SK-N-SH treated with all-trans-retinoic acid at 6 μM for 48 hours (cell line): Measurements from ENCODE around the gene ZBTB17.

Experiments used
- ATAC-seq: fragments of 200-7000 bp; cut with Tn5 transposase; 3 replicates; pipeline ENCODE4 v1.9.1; 2020; ENCODE audit warnings: mild to moderate bottlenecking, moderate library complexity
- ARNTL ChIP-seq: fragments of 450-650 bp; formaldehyde crosslinking; IDR thresholded peaks from 2 replicates; pipeline ENCODE4 v1.5.0; 2020; ENCODE audit warnings: low read depth, mild to moderate bottlenecking, moderate library complexity, borderline replicate concordance
- CREB5 ChIP-seq: fragments of 250-450 bp; sonication (Bioruptor Pico); IDR thresholded peaks from 2 replicates; pipeline ENCODE4 v1.5.1; 2020; ENCODE audit warnings: low read depth, mild to moderate bottlenecking, moderate library complexity
- CSDC2 ChIP-seq: fragments of 250-450 bp; sonication (Bioruptor Pico); IDR thresholded peaks from 2 replicates; pipeline ENCODE4 v1.5.0; 2020; ENCODE audit warnings: mild to moderate bottlenecking, moderate library complexity
- ESRRG ChIP-seq: fragments of 250-450 bp; sonication (Bioruptor Pico); IDR thresholded peaks from 2 replicates; pipeline ENCODE4 v1.6.1; 2021; ENCODE audit warnings: mild to moderate bottlenecking
- GLIS3 ChIP-seq: fragments of 250-450 bp; sonication (Bioruptor Pico); IDR thresholded peaks from 2 replicates; pipeline ENCODE4 v1.5.0; 2020; ENCODE audit warnings: mild to moderate bottlenecking, moderate library complexity
- ISL1 ChIP-seq: fragments of 250-450 bp; sonication (Bioruptor Pico); IDR thresholded peaks from 2 replicates; pipeline ENCODE4 v2.1.2; 2022; ENCODE audit warnings: mild to moderate bottlenecking, moderate library complexity
- OSR1 ChIP-seq: fragments of 250-450 bp; sonication (Bioruptor Pico); IDR thresholded peaks from 2 replicates; pipeline ENCODE4 v1.8.0; 2022; ENCODE audit warnings: moderate library complexity, mild to moderate bottlenecking, inconsistent platforms
- PATZ1 ChIP-seq: fragments of 250-450 bp; sonication (Bioruptor Pico); IDR thresholded peaks from 2 replicates; pipeline ENCODE4 v1.8.0; 2020; ENCODE audit warnings: mild to moderate bottlenecking, moderate library complexity, borderline replicate concordance
- POU6F1 ChIP-seq: fragments of 250-450 bp; sonication (Bioruptor Pico); IDR thresholded peaks from 2 replicates; pipeline ENCODE4 v1.8.0; 2021; ENCODE audit warnings: low read depth, mild to moderate bottlenecking, moderate library complexity, borderline replicate concordance
- RARB ChIP-seq: fragments of 250-450 bp; sonication (Bioruptor Pico); IDR thresholded peaks from 2 replicates; pipeline ENCODE4 v1.8.0; 2021; ENCODE audit warnings: mild to moderate bottlenecking, moderate library complexity
- SNAI2 ChIP-seq: fragments of 250-450 bp; sonication (Bioruptor Pico); IDR thresholded peaks from 2 replicates; pipeline ENCODE4 v1.5.0; 2020; ENCODE audit warnings: mild to moderate bottlenecking, moderate library complexity
- TCF4 ChIP-seq: fragments of 250-450 bp; sonication (Bioruptor Pico); IDR thresholded peaks from 2 replicates; pipeline ENCODE4 v1.8.0; 2021; ENCODE audit warnings: mild to moderate bottlenecking, moderate library complexity, borderline replicate concordance
- TOX ChIP-seq: fragments of 250-450 bp; sonication (Bioruptor Pico); IDR thresholded peaks from 2 replicates; pipeline ENCODE4 v1.8.0; 2021; ENCODE audit warnings: mild to moderate bottlenecking, moderate library complexity, borderline replicate concordance
- ZC3H10 ChIP-seq: fragments of 250-450 bp; sonication (Bioruptor Pico); IDR thresholded peaks from 2 replicates; pipeline ENCODE4 v1.5.1; 2021; ENCODE audit warnings: mild to moderate bottlenecking, moderate library complexity
- ZFP30 ChIP-seq: fragments of 450-650 bp; formaldehyde crosslinking; IDR thresholded peaks from 2 replicates; pipeline ENCODE4 v1.5.0; 2022; ENCODE audit warnings: mild to moderate bottlenecking, moderate library complexity
- ZNF565 ChIP-seq: fragments of 450-650 bp; formaldehyde crosslinking; conservative IDR thresholded peaks from 2 replicates; pipeline ENCODE4 v1.5.0; 2020; ENCODE audit warnings: low read depth, mild to moderate bottlenecking, moderate library complexity
- ZNF70 ChIP-seq: fragments of 450-650 bp; formaldehyde crosslinking; IDR thresholded peaks from 2 replicates; pipeline ENCODE4 v1.5.0; 2020; ENCODE audit warnings: mild to moderate bottlenecking, moderate library complexity
- ZNF8 ChIP-seq: fragments of 450-650 bp; formaldehyde crosslinking; IDR thresholded peaks from 2 replicates; pipeline ENCODE4 v1.5.0; 2020; ENCODE audit warnings: mild to moderate bottlenecking, moderate library complexity
- TF ChIP-seq, protein P1 (sequence below): fragments of 250-450 bp; sonication (Bioruptor Pico); IDR thresholded peaks from 2 replicates; pipeline ENCODE4 v1.5.1; 2021; ENCODE audit warnings: mild to moderate bottlenecking, moderate library complexity

ZBTB17 gene

GRCh38 chr1:16014509-16015482 lies 38.9 kb upstream of the ZBTB17 start:
- TF ChIP-seq TCF4 (CRISPR knock-in tag) (no peak), OSR1 (CRISPR knock-in tag) (no peak), GLIS3 (CRISPR knock-in tag) (no peak), ZNF565 (CRISPR knock-in tag) (no peak), ISL1 (CRISPR knock-in tag) (no peak), SNAI2 (no peak)
- no peak for ATAC-seq

- ATAC-seq: no peak
- no peak for TF ChIP-seq GLIS3 (CRISPR knock-in tag)
- TF ChIP-seq CSDC2: no peak
- TF ChIP-seq ZC3H10 (CRISPR knock-in tag): no peak
- TF ChIP-seq ESRRG (CRISPR knock-in tag): no peak
- no peak for TF ChIP-seq PATZ1 (CRISPR knock-in tag)
- no peak for TF ChIP-seq POU6F1 (CRISPR knock-in tag)
Measured at GRCh38 chr1:16013908-16014258, 38.0 kb upstream of the ZBTB17 start.

DNA sequence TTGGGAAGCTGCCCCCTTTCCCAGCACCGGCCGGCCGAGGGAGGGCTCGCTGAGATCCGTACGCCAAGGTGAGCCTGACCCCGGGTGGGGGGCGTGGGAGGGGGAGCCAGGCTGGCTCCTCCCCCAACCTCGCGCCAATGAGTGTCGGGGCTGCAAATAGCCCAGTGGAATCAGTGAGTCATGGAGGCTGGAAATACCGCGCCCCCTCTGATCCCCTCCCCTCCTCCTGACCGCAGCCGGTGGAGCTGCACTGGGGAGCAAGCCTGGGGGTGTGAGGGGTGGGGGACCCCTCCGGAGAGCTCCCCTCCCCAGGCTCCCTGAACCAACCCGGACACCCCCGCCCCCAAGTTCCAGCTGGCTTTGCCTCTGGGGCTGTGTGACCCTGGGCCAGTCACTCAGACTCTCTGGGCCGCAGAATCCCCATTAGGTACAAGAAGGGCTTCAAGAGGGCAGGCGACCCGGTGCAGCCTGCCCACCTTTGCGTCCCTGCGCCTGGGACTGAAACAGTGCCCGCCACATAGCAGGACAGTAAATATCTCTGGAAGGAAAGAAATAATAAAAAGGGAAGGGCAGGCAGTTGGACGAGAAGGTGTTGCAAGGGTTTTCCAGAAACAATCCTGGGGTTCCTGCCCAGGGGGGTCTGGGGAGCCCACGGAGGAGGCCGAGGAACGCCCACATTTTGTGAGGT lies 37.5 kb upstream of the ZBTB17 start:
- ATAC-seq: no peak
- TF ChIP-seq ZNF8: no peak
- TF ChIP-seq ARNTL (CRISPR knock-in tag): no peak
- TF ChIP-seq ISL1 (CRISPR knock-in tag): no peak
- no peak for TF ChIP-seq RARB (CRISPR knock-in tag)
- no peak for TF ChIP-seq ESRRG (CRISPR knock-in tag)
- no peak for TF ChIP-seq OSR1 (CRISPR knock-in tag)
- TF ChIP-seq CSDC2: no peak
- no peak for TF ChIP-seq ZNF565 (CRISPR knock-in tag)
- TF ChIP-seq GLIS3 (CRISPR knock-in tag): no peak
- TF ChIP-seq ZFP30 (CRISPR knock-in tag): no peak
- no peak for TF ChIP-seq ZNF70 (CRISPR knock-in tag)
- TF ChIP-seq CREB5 (CRISPR knock-in tag): no peak
- TF ChIP-seq, protein P1, sequence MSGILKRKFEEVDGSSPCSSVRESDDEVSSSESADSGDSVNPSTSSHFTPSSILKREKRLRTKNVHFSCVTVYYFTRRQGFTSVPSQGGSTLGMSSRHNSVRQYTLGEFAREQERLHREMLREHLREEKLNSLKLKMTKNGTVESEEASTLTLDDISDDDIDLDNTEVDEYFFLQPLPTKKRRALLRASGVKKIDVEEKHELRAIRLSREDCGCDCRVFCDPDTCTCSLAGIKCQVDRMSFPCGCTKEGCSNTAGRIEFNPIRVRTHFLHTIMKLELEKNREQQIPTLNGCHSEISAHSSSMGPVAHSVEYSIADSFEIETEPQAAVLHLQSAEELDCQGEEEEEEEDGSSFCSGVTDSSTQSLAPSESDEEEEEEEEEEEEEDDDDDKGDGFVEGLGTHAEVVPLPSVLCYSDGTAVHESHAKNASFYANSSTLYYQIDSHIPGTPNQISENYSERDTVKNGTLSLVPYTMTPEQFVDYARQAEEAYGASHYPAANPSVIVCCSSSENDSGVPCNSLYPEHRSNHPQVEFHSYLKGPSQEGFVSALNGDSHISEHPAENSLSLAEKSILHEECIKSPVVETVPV: no peak

DNA sequence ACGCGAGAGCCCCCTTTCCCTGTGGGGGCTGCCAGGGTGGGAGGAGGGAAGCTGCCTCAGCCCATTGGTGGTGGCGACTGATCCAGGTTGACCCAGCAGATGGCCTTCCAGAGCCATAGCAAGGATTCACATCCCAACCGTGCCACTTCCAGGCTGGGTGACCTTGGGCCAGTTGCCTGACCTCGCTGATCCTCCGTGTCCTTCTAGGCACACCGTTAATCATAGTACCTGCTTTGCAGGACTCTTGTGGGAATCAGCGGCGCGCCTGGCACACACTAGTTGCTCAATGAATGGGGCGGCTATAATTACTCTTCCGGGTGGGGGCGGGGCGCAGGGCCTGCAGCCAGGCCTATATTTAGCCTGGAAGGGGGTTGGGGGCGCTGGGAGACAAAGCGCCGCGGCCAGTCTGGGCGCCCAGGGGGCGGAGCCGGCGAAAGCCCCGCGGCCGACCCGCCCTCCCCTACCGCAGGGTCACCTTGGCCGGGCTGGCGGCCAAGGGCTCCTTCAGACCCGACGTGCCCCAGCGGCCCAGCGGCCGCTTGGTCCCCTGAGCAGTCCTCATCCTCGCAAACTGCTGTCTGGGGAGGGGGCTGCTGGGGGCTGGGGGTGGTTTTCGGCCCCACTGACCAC lies 36.8 kb upstream of the ZBTB17 start:
- no peak for ATAC-seq
- no peak for TF ChIP-seq ZNF70 (CRISPR knock-in tag)
- TF ChIP-seq ZNF8: no peak
- TF ChIP-seq TOX (CRISPR knock-in tag): no peak
- no peak for TF ChIP-seq PATZ1 (CRISPR knock-in tag)
